GM19467 (cell line): ENCODE data around the gene NKX2-2.

Experiments used
- ATAC-seq: cut with Tn5 transposase; IDR thresholded peaks from one replicate; pipeline ENCODE4 v1.9.1; 2021; ENCODE audit warnings: mild to moderate bottlenecking, moderate library complexity; ENCODE audit not compliant: unreplicated experiment

NKX2-2 gene

DNA sequence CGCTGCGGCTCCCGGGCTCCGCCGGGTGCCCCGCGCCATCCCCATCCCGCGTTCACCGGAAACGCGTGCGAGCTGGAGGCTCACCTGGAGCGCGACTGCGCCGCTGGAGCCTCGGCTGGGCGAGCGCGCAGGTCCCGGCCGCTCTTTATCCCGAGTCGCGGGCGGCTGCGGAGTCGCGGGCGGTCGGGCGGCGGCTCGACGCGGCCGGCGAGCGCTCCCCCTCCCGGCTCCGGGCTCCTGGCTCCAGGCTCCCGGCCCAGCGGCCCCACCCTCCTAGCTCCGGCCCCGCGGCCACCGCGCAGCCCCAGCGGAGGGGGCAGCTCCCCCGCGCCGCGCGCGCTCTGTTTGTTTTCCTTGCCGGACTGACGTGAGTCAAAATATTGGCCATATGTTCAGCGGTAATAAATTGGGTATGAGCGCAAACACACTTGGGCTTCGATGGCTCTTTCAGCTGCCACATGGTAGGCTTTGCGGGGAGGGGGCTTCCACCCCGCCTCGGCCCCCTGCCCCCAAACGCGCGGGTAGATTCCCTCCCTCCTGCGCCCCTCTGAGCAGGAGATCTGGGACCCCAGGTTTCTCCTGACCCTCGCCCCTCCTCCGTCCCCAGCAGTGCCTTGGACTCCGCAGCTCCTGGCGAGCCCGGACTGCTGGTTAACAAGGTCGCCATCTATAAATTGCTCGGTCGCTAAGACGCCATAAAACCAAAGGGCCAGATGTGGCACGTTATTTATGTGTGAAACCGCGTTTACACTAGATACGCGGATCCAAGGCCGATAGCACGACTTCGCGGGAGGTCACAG is 8.8 kb upstream of the NKX2-2 start:
- no peak for ATAC-seq

DNA sequence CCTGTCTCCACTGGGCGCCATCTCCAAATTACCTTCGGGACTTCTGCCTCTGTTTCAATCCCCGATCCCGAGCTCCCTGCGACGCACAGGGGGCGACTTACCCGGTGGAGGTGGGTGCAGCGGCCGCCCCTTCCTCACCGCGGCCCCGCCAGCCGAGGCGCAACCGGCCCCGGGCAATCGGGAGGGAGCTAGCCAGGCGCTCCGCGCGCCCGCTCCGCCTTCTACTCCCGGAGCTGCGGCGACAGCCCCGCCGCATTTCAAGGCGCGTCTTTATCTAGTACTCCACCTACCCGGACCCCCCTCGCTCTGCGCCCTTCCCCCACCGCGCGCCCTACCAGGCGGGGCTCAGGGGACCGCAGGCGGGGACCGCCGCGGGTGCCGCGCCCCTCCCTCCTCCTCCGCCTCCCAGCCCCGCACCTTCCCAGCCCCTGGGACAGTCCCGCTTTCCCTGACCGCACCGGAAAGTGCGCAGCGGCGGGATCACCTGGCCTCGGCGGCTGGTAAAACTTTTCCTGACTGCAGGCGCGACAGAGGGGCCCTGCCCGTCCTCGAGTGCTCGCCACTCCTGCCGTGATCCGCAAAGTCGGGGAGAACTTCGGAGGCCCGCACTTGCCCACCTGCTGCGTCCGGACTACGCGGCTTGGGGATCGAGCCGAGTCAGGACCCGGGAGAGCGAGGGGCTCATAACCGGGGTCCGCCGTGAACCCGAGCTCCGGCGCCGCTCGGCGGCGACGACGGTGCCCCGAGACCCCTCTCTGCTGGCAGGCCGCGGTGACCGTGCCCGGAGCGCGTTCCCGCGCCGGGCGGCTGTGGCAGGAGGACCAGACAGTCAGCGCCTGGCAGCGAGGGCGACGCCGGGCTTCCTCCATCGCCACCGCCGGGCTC is 8.0 kb upstream of the NKX2-2 start:
- no peak for ATAC-seq

DNA sequence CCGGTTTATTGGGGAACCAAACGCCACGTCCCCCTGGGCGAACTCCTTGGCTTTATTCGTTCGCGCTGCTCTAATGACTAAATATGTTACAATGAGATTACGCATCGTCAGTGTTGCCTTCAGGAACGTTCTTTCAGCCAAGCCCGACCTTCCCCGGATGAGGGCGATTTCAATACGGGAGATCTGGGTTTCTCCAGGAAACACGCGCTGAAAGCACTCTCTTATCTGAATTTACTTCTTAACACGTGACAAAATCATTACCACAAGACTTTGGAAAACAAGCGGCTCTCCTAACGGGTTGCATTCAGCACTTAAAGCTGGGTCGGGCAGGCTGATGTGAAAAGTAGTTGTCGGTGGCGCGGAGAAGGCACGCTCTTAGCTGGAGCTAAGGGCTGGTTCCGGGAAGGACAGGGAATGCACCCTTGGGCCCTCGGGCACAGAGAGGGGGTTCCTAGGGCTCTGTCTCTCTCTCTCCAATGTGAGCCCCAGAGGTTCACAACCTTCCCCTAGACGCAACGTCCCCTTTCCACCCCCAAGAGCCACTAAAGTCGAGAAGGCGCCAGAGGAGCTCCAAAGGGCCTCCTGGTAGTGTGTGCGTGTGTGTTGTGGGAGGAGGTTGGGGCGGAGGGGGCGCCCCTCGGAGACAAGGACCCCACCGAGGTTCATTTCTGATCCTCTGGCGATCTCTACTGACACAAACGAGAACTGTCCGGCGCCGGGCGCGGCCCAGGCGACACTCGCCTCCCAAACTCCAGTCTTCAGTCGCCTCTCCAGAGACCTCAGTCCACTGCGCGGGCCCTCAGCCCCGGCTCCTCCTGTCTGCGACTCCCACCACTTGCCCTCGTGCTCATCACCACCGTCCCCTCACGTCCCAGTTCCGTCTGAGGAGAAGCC is 7.1 kb upstream of the NKX2-2 start:
- ATAC-seq: no peak

DNA sequence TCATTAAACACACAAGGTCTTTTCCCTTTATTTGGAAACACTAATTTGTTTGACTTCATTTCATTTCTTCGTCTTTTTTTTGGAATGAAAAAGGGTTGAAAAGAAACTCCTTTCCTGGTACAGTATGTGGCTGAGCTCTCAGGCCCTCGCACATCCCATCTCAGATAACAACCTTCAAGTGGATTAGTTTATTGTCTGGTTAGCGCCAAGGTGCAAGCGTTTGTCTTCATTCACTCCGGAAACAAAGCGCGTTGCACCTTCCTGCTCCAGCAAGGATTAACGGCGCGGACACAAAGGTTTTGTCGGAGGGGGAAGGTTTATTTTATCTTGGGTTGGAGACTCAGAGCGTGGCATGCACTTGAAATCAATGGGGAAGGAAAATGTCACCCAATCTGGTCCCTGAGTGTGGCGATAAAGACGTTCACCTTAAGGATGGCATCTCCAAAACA is 5.3 kb upstream of the NKX2-2 start:
- no peak for ATAC-seq

DNA sequence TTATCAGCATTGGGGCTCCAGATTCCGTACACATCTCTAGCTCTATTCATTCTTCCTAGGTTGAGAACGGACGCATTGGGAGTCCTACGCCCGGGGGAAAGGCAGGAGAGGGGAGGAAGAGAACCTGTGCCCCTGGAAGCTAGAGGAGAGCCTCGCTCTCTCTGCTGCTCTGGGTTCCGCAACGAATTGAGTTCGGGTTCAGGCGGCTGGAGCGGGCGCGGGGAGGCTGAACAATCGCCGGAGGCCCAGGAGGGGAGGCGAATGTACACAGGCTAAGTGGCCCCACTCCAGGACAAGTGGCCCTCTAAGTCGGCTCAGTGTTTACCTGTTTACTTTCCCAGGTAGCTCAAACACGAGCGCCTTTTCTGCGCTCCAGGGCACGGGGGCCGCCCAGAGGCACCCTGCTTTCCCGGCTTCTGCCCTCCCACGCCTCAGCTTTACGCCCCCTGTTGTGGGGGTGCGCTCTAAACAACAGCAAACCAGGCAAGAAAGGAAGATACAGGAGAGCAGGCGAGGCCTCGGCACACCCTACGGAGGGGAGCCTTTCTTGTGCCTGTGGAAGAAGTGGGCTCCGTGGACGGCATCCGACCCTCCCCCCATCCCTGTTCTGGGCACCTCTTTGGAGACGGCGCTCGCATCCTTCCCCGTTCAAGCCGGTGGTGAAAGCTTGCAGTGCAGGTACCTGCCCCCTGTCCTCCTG is 4.6 kb upstream of the NKX2-2 start:
- ATAC-seq: no peak

DNA sequence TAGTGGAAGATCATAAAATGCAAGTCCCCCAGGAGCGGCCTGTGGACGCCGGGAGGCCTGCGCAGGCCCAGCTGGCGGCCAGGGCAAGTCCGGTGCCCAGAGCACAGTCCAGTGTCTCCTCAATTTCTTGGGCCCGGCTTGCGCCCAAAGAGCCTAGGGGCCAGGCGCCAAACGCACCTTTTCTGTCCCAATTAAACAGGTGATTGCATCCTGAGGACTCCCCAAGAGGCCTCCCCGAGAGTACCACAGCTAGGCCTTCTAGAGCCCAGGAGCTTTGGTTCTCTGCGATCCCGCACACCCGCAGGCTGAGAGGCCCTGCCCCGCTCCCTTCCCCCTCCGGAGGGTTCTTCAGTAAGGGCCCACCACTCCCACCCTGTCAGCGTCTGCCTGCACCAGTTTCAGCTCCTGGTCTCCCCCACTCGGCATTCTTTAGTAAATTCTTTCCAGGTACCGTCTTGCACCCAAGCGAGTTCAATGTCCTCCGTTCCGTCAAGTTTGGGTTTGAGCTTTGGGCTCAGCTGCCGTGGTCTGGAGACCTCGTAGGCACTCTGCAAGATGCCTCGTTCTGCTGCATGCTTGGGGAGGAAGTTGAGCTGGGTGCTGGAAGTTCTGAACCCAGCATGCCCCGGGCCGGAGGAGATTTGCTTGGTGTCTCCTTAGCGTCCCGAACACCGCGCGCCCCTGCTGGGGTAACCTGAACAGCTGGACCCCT is 3.9 kb upstream of the NKX2-2 start:
- ATAC-seq: no peak

DNA sequence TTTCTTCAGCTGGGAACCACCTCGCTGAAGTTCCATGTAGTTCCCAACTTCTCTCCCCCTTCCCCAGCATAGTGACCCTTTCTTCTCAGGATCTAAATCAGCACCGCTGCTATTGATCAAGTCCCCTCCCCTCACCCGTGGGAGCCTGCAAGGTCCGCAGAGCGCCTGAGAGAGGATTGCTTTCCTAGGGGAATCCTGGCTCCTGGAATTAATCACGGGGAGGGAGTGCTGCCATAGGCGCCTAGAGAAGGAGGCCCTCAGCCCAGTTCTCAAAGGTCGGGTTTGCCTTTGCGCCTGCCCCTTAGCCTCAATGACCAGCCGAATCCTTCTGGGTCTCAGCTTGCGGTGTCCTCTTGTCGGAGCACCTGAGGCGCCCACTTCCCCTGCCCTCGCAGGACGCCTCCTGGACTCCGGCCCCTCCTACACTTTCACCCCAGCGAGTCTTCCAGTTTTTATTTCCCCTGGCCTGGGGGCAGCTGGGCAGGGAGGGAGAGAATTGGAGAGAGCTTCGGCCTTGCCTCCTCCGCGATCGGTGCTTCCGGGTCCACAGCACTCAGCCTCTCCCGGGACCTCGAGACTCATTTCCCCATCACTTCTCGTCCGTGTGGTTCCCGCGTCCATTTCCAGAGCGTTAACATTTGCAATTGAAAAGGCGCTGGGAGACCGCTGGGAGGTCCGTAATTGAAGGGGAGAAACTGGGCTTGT is 3.1 kb upstream of the NKX2-2 start:
- ATAC-seq: no peak

DNA sequence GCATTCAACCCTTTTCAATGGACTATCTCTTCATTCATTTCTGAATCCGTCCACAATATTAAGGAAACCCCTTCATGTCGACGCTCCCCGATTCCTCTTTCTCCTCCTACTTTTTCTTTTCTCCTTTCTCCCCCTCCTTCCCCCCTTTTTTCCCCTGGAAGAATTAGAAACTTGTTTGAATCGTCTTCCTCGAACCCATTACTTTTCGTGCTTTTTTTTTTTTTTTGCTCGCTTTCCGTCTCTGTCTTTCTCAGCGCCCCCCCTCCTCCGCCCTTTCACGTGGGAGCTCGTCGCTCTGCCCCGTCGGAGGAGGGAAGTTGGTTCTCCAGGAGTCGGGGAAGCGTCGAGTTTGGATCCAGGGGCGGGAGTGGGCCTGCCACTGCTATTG is 2.3 kb upstream of the NKX2-2 start:
- ATAC-seq: no peak

DNA sequence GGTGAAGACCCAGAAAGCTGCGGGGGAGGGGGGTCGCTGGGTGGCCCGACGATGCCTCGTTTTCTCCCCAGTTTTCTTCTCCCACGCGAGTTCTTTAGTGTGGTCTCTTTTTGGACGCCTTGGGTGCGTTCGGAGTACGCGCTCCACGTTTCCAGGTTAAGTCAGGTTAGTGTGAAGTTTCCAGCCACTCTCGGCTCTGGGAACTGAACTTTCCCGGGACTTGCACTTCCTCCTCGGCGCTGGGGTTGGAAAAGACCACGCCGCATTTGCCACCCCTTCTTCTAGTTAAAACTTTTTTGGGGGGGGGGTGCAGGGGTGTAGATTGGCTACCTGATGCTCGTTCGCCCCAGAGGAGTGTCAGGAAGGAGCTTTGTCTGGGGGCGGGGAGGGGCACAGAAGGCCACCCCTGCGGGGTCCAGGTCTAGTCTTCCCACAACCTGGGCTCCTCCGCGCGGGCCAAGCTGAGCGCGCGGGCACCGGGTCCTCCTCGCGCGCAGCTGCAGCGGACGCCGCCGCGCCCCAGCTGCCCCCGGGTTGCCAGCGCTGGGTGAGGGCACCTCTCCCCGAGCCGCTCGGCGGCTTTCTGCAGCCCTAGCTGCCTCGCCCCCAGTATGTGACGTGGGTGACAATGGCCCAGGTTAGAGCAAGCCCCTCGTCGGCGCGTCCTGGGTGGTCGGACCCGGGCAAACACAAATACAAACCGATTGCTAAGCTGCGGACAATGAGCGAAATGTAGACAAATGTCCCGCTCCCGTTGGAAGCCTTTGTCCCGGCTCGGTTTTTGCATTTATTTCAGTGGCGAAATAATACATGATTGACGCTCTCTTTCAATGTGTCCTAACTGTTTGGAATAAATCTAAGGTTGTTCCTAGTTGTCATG is 1.7 kb upstream of the NKX2-2 start:
- no peak for ATAC-seq

DNA sequence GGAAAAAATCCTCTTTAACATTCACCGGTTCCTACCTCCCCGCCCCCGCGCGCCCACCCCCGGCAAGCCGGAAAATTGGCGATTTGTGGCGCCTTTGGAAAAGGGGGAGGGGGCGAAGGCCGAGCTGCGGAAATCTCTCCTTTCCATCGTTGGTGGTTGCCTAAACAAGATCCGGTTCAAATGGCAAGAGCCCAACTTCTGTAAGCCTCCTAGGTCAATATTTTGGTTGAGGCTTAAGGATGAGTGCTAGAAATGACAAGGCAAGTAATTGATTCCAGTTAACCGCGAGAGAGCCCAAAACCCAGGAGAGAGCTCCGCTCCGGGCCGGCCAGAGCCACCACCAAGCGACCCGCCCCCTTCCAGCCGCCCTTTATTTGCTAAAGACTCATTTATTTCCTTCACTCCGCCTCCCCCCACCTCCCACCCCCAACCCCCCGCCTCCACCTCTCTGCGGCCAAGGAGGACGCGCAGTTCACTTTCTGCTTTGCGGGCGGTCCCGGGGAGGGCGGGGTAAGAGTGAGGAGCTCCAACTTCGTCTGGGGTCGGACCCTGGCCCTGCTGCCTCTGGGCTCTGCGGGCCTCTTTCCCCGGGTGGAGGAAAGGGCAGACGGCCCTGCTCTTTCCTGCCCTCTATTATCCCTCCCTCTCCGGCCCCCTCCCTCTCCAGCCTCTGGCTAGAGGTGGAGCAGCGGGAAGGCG is 838 bp upstream of the NKX2-2 start:
- no peak for ATAC-seq

DNA sequence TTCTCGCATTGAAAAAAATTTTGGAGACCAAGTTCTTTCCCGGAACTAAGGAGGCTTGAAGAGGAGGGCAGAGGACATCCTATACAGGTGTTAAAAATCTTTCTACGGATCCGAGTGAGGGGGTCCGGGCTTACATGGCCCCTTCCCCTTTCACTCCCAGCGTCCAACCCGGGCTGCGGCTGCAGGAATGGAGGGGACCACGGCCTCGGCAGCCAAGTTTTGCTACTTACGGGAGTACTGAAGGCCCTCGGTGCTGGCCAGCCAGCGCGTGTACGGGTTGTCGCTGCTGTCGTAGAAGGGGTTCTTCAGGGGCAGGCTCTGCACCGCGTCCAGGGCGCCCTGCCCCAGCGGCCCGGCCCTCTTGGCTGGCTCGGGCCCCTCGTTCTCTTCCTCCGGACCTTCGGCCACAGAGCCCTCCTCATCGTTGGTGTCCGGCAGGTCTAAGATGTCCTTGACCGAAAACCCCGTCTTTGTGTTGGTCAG is 642 bp downstream of the NKX2-2 start:
- ATAC-seq: no peak

DNA sequence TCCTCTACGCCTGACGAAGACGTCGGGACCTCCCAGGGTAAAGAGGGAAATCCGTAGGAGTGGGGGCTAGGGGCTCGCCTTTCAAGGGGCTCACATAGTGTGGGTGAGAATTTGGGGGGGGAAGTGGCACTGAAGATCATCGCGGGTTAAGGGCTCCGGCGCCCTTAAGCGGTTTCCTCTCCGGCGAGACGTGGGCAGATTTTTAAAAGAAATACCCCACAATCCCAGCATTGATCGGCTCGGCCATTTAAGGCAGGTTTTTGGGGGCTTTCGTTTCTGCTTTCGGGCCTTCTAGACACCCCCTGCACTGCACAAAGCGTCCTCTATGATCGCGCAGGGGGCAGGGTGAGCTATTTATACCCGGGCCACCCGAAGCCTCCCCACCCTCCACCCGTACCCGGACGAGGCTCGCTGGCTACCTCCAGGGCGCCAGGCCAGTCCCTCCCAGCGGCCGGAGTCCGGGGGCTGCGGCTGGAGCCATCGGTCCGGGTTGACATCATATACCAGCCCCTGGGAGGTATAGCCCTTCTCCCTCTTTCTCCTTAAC is 1.2 kb downstream of the NKX2-2 start:
- no peak for ATAC-seq

DNA sequence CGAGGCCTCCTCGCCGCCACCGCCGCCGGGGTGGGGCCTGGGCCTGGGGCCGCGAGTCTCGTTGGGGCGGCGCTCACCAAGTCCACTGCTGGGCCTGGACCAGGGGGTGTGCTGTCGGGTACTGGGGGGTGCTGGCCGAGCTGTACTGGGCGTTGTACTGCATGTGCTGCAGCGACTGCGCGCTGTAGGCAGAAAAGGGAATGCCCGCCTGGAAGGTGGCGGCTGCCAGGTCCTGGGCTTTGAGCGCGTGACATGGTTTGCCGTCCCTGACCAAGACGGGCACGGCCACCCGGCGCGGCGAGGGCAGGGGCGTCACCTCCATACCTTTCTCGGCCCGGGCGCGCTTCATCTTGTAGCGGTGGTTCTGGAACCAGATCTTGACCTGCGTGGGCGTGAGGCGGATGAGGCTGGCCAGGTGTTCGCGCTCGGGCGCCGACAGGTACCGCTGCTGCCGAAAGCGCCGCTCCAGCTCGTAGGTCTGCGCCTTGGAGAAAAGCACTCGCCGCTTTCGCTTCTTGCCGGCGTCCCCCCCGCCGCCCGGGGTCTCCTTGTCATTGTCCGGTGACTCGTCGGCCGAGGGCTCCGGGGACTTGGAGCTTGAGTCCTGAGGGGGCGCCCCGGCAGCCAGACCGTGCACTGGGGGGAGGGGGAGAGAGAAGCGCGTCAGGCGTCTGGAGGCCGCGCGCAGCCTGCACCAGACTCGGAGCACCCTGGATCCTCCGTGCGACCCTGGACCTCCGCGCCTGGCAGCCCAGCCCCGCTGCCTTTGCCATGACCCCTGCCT is 1.8 kb downstream of the NKX2-2 start:
- no peak for ATAC-seq

DNA sequence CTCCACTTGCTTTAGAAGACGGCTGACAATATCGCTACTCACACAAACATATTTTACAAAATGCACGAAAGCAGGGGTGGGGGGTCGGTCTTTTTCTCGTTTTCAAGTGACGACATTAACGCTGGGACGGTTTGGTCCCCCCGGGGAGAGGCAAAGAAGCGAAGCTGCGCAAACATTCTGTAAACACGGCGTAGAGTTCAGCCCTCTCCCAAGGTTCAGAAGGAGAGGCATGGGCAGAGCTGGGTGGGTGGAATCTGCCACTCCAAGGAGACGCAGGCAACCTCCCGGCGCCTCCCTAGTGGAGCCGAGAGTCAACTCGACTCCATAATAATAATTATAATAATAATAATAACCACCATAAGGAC is 2.4 kb downstream of the NKX2-2 start:
- ATAC-seq: no peak

DNA sequence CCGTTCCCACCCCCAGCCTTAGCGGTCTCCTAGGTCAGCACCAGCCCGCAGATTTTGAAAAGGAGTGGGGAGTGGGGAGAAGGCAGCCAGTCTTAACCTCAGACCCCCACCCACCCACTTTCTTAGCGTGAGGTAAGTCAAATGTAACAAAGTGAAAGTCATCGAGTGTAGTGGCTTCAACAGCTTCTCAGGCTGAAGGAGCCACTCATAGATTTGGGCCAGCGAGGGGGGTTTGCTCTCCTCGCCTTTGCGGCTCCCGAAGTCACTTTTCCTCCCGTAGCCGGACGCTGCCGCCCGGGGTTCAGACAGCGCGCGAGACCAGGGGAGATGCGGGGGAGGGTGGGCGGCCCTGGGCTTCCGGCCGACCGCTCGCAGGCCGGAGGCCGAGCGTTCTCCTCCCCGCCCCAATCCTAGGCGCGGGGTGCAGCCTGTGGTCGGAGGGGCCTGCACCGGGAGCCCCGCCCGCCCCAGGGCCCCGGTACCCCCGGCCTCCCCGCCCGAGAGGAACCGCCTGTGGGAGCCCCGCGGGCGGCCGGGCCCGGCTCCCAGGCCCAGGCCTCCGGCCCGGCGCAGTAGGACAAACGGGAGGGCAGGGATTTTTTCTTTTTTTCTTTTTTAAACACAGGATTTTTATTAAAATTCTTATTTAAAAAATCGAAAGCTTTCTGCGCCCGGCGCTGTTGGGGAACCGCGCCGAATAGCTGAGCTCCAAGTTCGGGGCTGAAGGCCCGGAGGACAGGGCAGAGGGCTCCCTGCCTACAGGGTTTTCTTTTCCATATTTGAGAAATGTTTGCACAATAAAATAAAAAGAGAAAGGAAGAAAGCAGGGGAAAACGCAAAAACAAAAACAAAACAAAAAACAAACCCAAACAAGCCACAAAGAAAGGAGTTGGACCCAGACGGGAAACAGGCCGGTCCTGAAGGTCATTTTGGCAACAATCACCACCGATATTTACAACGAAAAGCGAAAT is 3.2 kb downstream of the NKX2-2 start:
- no peak for ATAC-seq
